A549 (cell line): ENCODE results near the gene CDC20.

Experiments used
- BHLHE40 ChIP-seq: IDR thresholded peaks from 2 replicates; pipeline ENCODE4 v1.6.1; 2012; ENCODE audit warnings: low read depth, low read length, inconsistent platforms
- CTCF ChIP-seq: fragments of >200 bp; sonication (Bioruptor Twin); formaldehyde crosslinking; IDR thresholded peaks from 3 replicates; pipeline ENCODE4 v1.5.1; 2016
- HDAC2 ChIP-seq: fragments of 200-600 bp; sonication (generic); IDR thresholded peaks from 2 replicates; pipeline ENCODE4 v1.6.1; 2016
- JUNB ChIP-seq: fragments of >200 bp; sonication (Bioruptor Twin); formaldehyde crosslinking; IDR thresholded peaks from 2 replicates; pipeline ENCODE4 v1.6.1; 2016
- MYC ChIP-seq: IDR thresholded peaks from 2 replicates; pipeline ENCODE4 v1.6.1; 2012; ENCODE audit warnings: mild to moderate bottlenecking, inconsistent platforms, low read length, improper control_type of control experiment, borderline replicate concordance
- POLR2A ChIP-seq: IDR thresholded peaks from 2 replicates; pipeline ENCODE4 v1.6.1; 2012; ENCODE audit warnings: mild to moderate bottlenecking, low read length
- RCOR1 ChIP-seq: fragments of 150-350 bp; IDR thresholded peaks from 2 replicates; pipeline ENCODE4 v1.6.1; 2014; ENCODE audit warnings: antibody characterized with exemption, low read length, low read depth
- SMC3 ChIP-seq: fragments of >200 bp; sonication (Bioruptor Twin); formaldehyde crosslinking; IDR thresholded peaks from 3 replicates; pipeline ENCODE4 v1.6.1; 2018; ENCODE audit warnings: inconsistent platforms
- USF2 ChIP-seq: fragments of 450-650 bp; IDR thresholded peaks from 2 replicates; pipeline ENCODE4 v1.6.1; 2014; ENCODE audit warnings: antibody characterized with exemption

- no peak for TF ChIP-seq CTCF
- no peak for TF ChIP-seq POLR2A
- no peak for TF ChIP-seq RCOR1
- TF ChIP-seq MYC, result no peak
- TF ChIP-seq HDAC2, result no peak
- no peak for TF ChIP-seq SMC3
- TF ChIP-seq USF2, result no peak
- no peak for TF ChIP-seq JUNB
- TF ChIP-seq BHLHE40, result no peak
Observed at GRCh38 chr1:43382027-43382779, 23.4 kb downstream of the CDC20 start.
